ENCODE measurements around the gene ABCA6. TPM values are rescaled to one million over a fixed set of nuclear protein-coding genes. Genes with fewer than 3 reads are reported as not detected.

ABCA6 gene
- total RNA-seq, 1 donor from 2014 or later: 18.5 TPM

- intact Hi-C loops (cut with micrococcal nuclease): no loop called here
- H3K4me3 ChIP-seq: no peak overlapping the region
These were observed 25.3 kb upstream of the ABCA6 start for GRCh38 chr17:69166957-69167356.

GRCh38 chr17:69164206-69164605 is 22.5 kb upstream of the ABCA6 start:
- H3K4me1 ChIP-seq: peaks cover 5% of the 10 kb centered on the region
- peaks cover 6% of the 10 kb centered on the region for H3K36me3 ChIP-seq
- intact Hi-C loops (cut with micrococcal nuclease): no loop called here
- DNase-seq: no peak
- no peak overlapping the region for H3K27ac ChIP-seq (replicated peaks)
- no peaks in the 10 kb centered on the region for H3K9me3 ChIP-seq (replicated peaks)
- no peak for TF ChIP-seq CTCF (IDR thresholded peaks at IDR 0.05; ENCODE audit: borderline replicate concordance)
- H3K4me3 ChIP-seq: no peak overlapping the region
- no peaks in the 10 kb centered on the region for H3K27me3 ChIP-seq (ENCODE audit: low read depth)

More at GRCh38 chr17:69166957-69167356, 25.3 kb upstream of the ABCA6 start:
- peaks cover 6% of the 10 kb centered on the region for H3K36me3 ChIP-seq
- H3K4me1 ChIP-seq: peaks cover 5% of the 10 kb centered on the region
- DNase-seq: no peak
- no peaks in the 10 kb centered on the region for H3K27me3 ChIP-seq (ENCODE audit: low read depth)
- H3K9me3 ChIP-seq (replicated peaks): no peaks in the 10 kb centered on the region
- no peak for TF ChIP-seq CTCF (IDR thresholded peaks at IDR 0.05; ENCODE audit: borderline replicate concordance)
- no peak overlapping the region for H3K27ac ChIP-seq (replicated peaks)

- Histone ChIP-seq H3K27ac (replicated peaks) (no peak overlapping the region), H3K4me3 (no peak overlapping the region), H3K27me3 (ENCODE audit: low read depth) (no peaks in the 10 kb centered on the region), H3K36me3 (peaks cover 11% of the 10 kb centered on the region), H3K9me3 (replicated peaks) (no peaks in the 10 kb centered on the region), H3K4me1 (no peaks in the 10 kb centered on the region)
- no peak for TF ChIP-seq CTCF (IDR thresholded peaks at IDR 0.05; ENCODE audit: borderline replicate concordance)
- intact Hi-C loops (cut with micrococcal nuclease): no loop called here
- DNase-seq: no peak
These were observed 17.7 kb upstream of the ABCA6 start for GRCh38 chr17:69159418-69159817.

- H3K4me1 ChIP-seq: no peaks in the 10 kb centered on the region
- TF ChIP-seq CTCF (IDR thresholded peaks at IDR 0.05; ENCODE audit: borderline replicate concordance): no peak
- H3K9me3 ChIP-seq (replicated peaks): no peaks in the 10 kb centered on the region
- H3K4me3 ChIP-seq: no peak overlapping the region
- no peak overlapping the region for H3K27ac ChIP-seq (replicated peaks)
- intact Hi-C loops (cut with micrococcal nuclease): no loop called here
- H3K27me3 ChIP-seq (ENCODE audit: low read depth): no peaks in the 10 kb centered on the region
- DNase-seq: no peak
- H3K36me3 ChIP-seq: peaks cover 45% of the 10 kb centered on the region
These were observed 12.6 kb upstream of the ABCA6 start for GRCh38 chr17:69154267-69154666.

GRCh38 chr17:69150333-69150732 is 8.6 kb upstream of the ABCA6 start:
- no peak for DNase-seq
- Histone ChIP-seq H3K9me3 (replicated peaks) (no peaks in the 10 kb centered on the region), H3K27me3 (ENCODE audit: low read depth) (no peaks in the 10 kb centered on the region), H3K4me1 (no peaks in the 10 kb centered on the region), H3K36me3 (peaks cover 48% of the 10 kb centered on the region), H3K4me3 (no peak overlapping the region), H3K27ac (replicated peaks) (no peak overlapping the region)
- TF ChIP-seq CTCF (IDR thresholded peaks at IDR 0.05; ENCODE audit: borderline replicate concordance): no peak
- intact Hi-C loops (cut with micrococcal nuclease): no loop called here

GRCh38 chr17:69147460-69147859 is 5.8 kb upstream of the ABCA6 start:
- no peak overlapping the region for H3K4me3 ChIP-seq
- no peaks in the 10 kb centered on the region for H3K4me1 ChIP-seq
- intact Hi-C loops (cut with micrococcal nuclease): no loop called here
- H3K9me3 ChIP-seq (replicated peaks): no peaks in the 10 kb centered on the region
- H3K27ac ChIP-seq (replicated peaks): no peak overlapping the region
- H3K27me3 ChIP-seq (ENCODE audit: low read depth): no peaks in the 10 kb centered on the region
- TF ChIP-seq CTCF (IDR thresholded peaks at IDR 0.05; ENCODE audit: borderline replicate concordance): no peak
- H3K36me3 ChIP-seq: peaks cover 28% of the 10 kb centered on the region
- DNase-seq: no peak
